ENCODE results near the gene MEGF6.

The MEGF6 gene

DNA sequence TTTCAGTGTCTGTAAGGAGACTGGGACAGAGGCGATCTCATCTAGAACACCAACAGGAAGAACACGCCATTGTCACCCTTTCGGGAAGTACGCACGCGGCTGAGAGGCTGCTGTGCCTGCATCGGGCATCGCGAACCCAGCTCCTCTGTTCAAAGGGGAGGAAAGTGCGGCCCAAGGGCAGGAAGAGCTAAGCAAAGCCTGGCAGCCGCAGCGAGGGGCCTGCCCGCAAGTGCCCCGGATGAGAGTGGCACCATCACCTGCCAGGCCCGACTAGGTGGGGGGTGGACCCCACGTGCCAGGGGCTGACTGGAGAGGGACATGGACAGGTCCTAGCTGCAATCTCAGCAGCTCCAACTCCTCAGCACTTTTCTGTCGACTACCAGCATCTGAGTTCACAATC is 21.0 kb upstream of the MEGF6 start:
- no peak for TF ChIP-seq EZH2phosphoT487 (IDR thresholded peaks at IDR 0.05; ENCODE audit: low read depth)
- TF ChIP-seq, protein P1, sequence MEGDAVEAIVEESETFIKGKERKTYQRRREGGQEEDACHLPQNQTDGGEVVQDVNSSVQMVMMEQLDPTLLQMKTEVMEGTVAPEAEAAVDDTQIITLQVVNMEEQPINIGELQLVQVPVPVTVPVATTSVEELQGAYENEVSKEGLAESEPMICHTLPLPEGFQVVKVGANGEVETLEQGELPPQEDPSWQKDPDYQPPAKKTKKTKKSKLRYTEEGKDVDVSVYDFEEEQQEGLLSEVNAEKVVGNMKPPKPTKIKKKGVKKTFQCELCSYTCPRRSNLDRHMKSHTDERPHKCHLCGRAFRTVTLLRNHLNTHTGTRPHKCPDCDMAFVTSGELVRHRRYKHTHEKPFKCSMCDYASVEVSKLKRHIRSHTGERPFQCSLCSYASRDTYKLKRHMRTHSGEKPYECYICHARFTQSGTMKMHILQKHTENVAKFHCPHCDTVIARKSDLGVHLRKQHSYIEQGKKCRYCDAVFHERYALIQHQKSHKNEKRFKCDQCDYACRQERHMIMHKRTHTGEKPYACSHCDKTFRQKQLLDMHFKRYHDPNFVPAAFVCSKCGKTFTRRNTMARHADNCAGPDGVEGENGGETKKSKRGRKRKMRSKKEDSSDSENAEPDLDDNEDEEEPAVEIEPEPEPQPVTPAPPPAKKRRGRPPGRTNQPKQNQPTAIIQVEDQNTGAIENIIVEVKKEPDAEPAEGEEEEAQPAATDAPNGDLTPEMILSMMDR (IDR thresholded peaks at IDR 0.05; ENCODE audit: low read depth, low read length) = no peak
- no peak overlapping the region for H3K4me3 ChIP-seq (ENCODE audit: low read length)
- no peak overlapping the region for H3K9ac ChIP-seq (ENCODE audit: low read length)
- H3K4me2 ChIP-seq (ENCODE audit: low read length) = no peak overlapping the region
- H3K27ac ChIP-seq (ENCODE audit: low read length) = no peak overlapping the region
- no peaks in the 10 kb centered on the region for H3K27me3 ChIP-seq (ENCODE audit: low read depth, low read length)
- no peaks in the 10 kb centered on the region for H3K9me3 ChIP-seq (ENCODE audit: insufficient read depth, low read length)
- no peaks in the 10 kb centered on the region for H4K20me1 ChIP-seq (ENCODE audit: insufficient read depth, low read length)
- H3K36me3 ChIP-seq (replicated peaks; ENCODE audit: low read depth, low read length) = peaks cover 25% of the 10 kb centered on the region
- no peak overlapping the region for H2AFZ ChIP-seq (ENCODE audit: low read depth, low read length)
- no peaks in the 10 kb centered on the region for H3K79me2 ChIP-seq (ENCODE audit: low read length)
- peaks cover 4% of the 10 kb centered on the region; the same call in 1 of the 2 replicates for H3K4me1 ChIP-seq (ENCODE audit: low read length)

DNA sequence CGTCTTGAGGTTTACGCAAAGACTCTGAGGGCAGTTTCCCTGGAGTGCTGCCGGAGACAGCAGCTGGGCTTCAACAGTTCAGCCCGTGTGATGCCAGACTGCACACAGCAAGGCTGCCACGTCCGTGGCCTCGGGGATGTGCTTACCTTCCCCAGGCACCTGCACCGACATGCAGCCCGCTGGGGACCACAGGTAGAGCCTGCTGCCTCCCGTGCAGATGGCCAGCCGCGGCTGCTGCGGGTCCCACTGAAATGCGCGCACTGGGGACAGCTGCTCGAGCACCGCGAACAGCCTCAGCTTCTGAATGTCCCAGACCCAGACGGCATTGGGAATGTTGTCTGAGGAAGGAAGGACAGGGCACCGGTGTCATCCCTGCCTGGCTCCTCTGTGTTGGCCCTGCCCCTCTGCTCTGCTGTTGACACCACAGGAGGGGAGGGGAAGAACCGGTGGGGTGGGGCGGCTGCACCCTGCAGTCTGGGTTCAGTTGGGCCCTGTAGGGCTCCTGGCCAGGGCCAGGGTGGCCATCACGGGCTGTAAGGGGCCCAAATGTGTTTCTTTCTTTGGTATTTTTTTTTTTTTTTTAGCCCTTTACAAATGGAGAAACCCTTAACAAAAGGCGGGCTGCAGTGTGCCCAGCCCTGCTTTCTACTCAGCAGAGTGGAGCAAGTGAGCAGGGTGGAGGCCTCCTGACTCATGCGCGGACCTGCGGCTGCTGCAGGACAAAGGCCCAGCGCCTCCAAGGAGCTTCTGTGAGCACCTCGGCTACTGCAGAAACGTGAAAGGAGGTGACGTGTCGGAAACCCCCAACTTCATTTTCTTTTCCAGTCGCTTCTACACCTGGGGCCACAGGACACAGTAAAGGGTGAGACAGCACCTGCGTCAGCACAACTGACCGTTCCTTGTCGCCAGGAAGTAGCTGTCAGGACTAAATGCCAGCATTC is 20.3 kb upstream of the MEGF6 start:
- no peak overlapping the region for H3K27ac ChIP-seq (ENCODE audit: low read length)
- H3K36me3 ChIP-seq (replicated peaks; ENCODE audit: low read depth, low read length) = peaks cover 25% of the 10 kb centered on the region
- no peaks in the 10 kb centered on the region for H3K27me3 ChIP-seq (ENCODE audit: low read depth, low read length)

DNA sequence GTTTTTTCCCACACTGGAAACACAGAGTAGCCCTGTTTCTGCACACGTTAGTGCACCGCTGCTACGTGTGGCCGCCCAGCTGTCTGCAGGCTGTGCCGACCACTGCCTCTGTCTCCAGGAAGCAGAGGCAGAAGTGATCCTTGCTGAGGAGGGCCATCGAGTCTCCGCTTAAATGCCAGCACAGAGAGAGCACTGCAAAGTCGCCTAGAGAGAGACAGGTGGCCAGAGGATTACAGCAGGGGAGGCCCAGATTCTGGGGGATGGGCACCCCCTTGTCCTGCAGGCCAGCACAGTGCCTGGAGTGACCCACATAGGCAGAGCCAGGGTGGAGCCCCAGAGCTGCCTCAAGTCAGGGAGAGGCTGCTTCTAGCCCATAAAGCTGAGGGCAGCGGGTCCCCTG is 19.6 kb upstream of the MEGF6 start:
- Histone ChIP-seq H2AFZ (ENCODE audit: low read depth, low read length) (no peak overlapping the region), H3K9ac (ENCODE audit: low read length) (no peak overlapping the region), H4K20me1 (ENCODE audit: insufficient read depth, low read length) (no peaks in the 10 kb centered on the region), H3K4me3 (ENCODE audit: low read length) (no peak overlapping the region), H3K9me3 (ENCODE audit: insufficient read depth, low read length) (no peaks in the 10 kb centered on the region), H3K4me1 (ENCODE audit: low read length) (peaks cover 6% of the 10 kb centered on the region), H3K27me3 (ENCODE audit: low read depth, low read length) (no peaks in the 10 kb centered on the region), H3K4me2 (ENCODE audit: low read length) (no peak overlapping the region), H3K36me3 (replicated peaks; ENCODE audit: low read depth, low read length) (peaks cover 25% of the 10 kb centered on the region), H3K27ac (ENCODE audit: low read length) (no peak overlapping the region), H3K79me2 (ENCODE audit: low read length) (no peaks in the 10 kb centered on the region)
- no peak for TF ChIP-seq EZH2phosphoT487 (IDR thresholded peaks at IDR 0.05; ENCODE audit: low read depth)
- TF ChIP-seq, protein P1 (IDR thresholded peaks at IDR 0.05; ENCODE audit: low read depth, low read length) = no peak

More for the DNA sequence above, 20.3 kb upstream of the MEGF6 start:
- Histone ChIP-seq H3K4me3 (ENCODE audit: low read length) (no peak overlapping the region), H4K20me1 (ENCODE audit: insufficient read depth, low read length) (no peaks in the 10 kb centered on the region), H3K79me2 (ENCODE audit: low read length) (no peaks in the 10 kb centered on the region), H3K9ac (ENCODE audit: low read length) (no peak overlapping the region), H3K4me2 (ENCODE audit: low read length) (no peak overlapping the region), H2AFZ (ENCODE audit: low read depth, low read length) (no peak overlapping the region), H3K4me1 (ENCODE audit: low read length) (peaks cover 4% of the 10 kb centered on the region; the same call in 1 of the 2 replicates), H3K9me3 (ENCODE audit: insufficient read depth, low read length) (no peaks in the 10 kb centered on the region)
- TF ChIP-seq, protein P1 (IDR thresholded peaks at IDR 0.05; ENCODE audit: low read depth, low read length) = no peak
- no peak for TF ChIP-seq EZH2phosphoT487 (IDR thresholded peaks at IDR 0.05; ENCODE audit: low read depth)

DNA sequence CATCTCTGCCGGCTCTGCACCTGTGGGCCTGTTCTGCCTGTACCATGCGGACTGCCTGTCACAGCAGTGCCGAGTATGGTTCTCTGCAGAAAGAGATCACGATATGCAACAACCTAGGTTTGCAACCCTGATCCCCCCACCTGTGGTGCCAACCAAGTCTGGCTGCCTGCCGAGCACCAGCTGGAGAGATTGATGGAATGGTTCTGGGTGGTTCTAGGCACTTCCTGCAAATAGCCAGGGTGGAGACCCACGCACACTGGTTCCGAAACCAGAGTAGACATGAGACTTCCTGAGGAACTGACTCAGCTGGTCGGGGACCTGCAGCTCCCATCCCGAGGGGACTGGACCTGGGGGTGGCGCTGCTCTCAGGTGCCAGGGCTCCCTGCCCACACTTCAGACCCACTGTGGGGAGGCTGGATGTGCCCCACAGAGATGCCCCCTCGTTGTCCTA is 18.9 kb upstream of the MEGF6 start:
- H4K20me1 ChIP-seq (ENCODE audit: insufficient read depth, low read length) = no peaks in the 10 kb centered on the region
- no peaks in the 10 kb centered on the region for H3K79me2 ChIP-seq (ENCODE audit: low read length)
- H2AFZ ChIP-seq (ENCODE audit: low read depth, low read length) = no peak overlapping the region
- H3K27me3 ChIP-seq (ENCODE audit: low read depth, low read length) = no peaks in the 10 kb centered on the region
- peaks cover 11% of the 10 kb centered on the region for H3K4me1 ChIP-seq (ENCODE audit: low read length)
- no peak for TF ChIP-seq EZH2phosphoT487 (IDR thresholded peaks at IDR 0.05; ENCODE audit: low read depth)
- TF ChIP-seq, protein P1 (IDR thresholded peaks at IDR 0.05; ENCODE audit: low read depth, low read length) = peak; percentile 23; the same call in 1 of the 2 replicates
- no peak overlapping the region for H3K27ac ChIP-seq (ENCODE audit: low read length)
- peaks cover 24% of the 10 kb centered on the region for H3K36me3 ChIP-seq (replicated peaks; ENCODE audit: low read depth, low read length)
- H3K9ac ChIP-seq (ENCODE audit: low read length) = no peak overlapping the region
- H3K4me2 ChIP-seq (ENCODE audit: low read length) = no peak overlapping the region
- no peaks in the 10 kb centered on the region for H3K9me3 ChIP-seq (ENCODE audit: insufficient read depth, low read length)
- H3K4me3 ChIP-seq (ENCODE audit: low read length) = no peak overlapping the region

Data from OCI-LY3 (cell line).